Mesenchymal stem cell (in vitro differentiated cells and primary cell): Measurements from ENCODE around the gene CYSLTR2.

ENCODE experiments used
- DNase-seq: peaks from one replicate; pipeline ENCODE4 v3.0.0-alpha.2; 2013
- H2AFZ ChIP-seq: one replicate; pipeline ENCODE4 v1.6.1; 2013; ENCODE audit warnings: low read depth, mild to moderate bottlenecking, control low read depth, inconsistent platforms, low read length, moderate library complexity
- H2AK5ac ChIP-seq: 2 replicates; pipeline ENCODE4 v1.6.1; 2013; ENCODE audit warnings: low read length, moderate library complexity, mild to moderate bottlenecking, inconsistent platforms; ENCODE audit not compliant: severe bottlenecking
- H2BK120ac ChIP-seq: one replicate; pipeline ENCODE4 v1.6.1; 2013; ENCODE audit warnings: low read depth, mild to moderate bottlenecking, inconsistent platforms, low read length, moderate library complexity
- H2BK12ac ChIP-seq, 2 experiments: one replicate each; pipeline ENCODE4 v1.6.1; 2013; ENCODE audit warnings: inconsistent platforms in 2 of 2, low read length in 2 of 2, mild to moderate bottlenecking in 2 of 2, moderate library complexity in 2 of 2, control low read depth in 1 of 2
- H2BK15ac ChIP-seq: one replicate; pipeline ENCODE4 v1.6.1; 2013; ENCODE audit warnings: mild to moderate bottlenecking, low read depth, inconsistent platforms; ENCODE audit not compliant: poor library complexity, severe bottlenecking
- H2BK5ac ChIP-seq: 2 replicates; pipeline ENCODE4 v1.6.1; 2013; ENCODE audit warnings: low read depth, mild to moderate bottlenecking, low read length, control low read depth, inconsistent platforms; ENCODE audit not compliant: poor library complexity, severe bottlenecking
- H3K14ac ChIP-seq, 2 experiments: one replicate each; pipeline ENCODE4 v1.6.1; 2013; ENCODE audit warnings: inconsistent platforms in 2 of 2, low read length in 2 of 2, control low read depth in 1 of 2, mild to moderate bottlenecking in 1 of 2, moderate library complexity in 1 of 2
- H3K18ac ChIP-seq, 2 experiments: one replicate each; pipeline ENCODE4 v1.6.1; 2013; ENCODE audit warnings: inconsistent platforms in 2 of 2, low read length in 2 of 2, control low read depth in 1 of 2, low read depth in 1 of 2, mild to moderate bottlenecking in 1 of 2
- H3K23ac ChIP-seq, 2 experiments: one replicate each; pipeline ENCODE4 v1.6.1; 2013; ENCODE audit warnings: inconsistent platforms in 2 of 2, low read length in 2 of 2, mild to moderate bottlenecking in 2 of 2, moderate library complexity in 2 of 2, control low read depth in 1 of 2
- H3K27ac ChIP-seq: 2 replicates; pipeline ENCODE4 v1.5.1; 2013; ENCODE audit warnings: mild to moderate bottlenecking, moderate library complexity, low read length, control low read depth, inconsistent platforms; ENCODE audit not compliant: poor library complexity, severe bottlenecking
- H3K27me3 ChIP-seq, 2 experiments: 2 replicates each; pipeline versions ENCODE4 v1.6.1 to v1.7.0; 2013; ENCODE audit warnings: low read length in 2 of 2, mild to moderate bottlenecking in 2 of 2, moderate library complexity in 2 of 2, control low read depth in 1 of 2, inconsistent platforms in 1 of 2; ENCODE audit not compliant: control insufficient read depth in 1 of 2, insufficient read depth in 1 of 2
- H3K36me3 ChIP-seq, 2 experiments: 2 replicates each; pipeline versions ENCODE4 v1.6.1 to v1.7.0; 2013; ENCODE audit warnings: low read length in 2 of 2, control low read depth in 1 of 2, inconsistent platforms in 1 of 2, low read depth in 1 of 2, mild to moderate bottlenecking in 1 of 2; ENCODE audit not compliant: insufficient read depth in 2 of 2, control insufficient read depth in 1 of 2
- H3K4ac ChIP-seq, 2 experiments: one replicate each; pipeline ENCODE4 v1.6.1; 2013; ENCODE audit warnings: inconsistent platforms in 2 of 2, low read length in 2 of 2, mild to moderate bottlenecking in 2 of 2, moderate library complexity in 2 of 2, control low read depth in 1 of 2, low read depth in 1 of 2
- H3K4me1 ChIP-seq: 2 replicates; pipeline ENCODE4 v1.6.1; 2013; ENCODE audit warnings: low read depth, low read length, control low read depth; ENCODE audit not compliant: control insufficient read depth, insufficient read depth
- H3K4me2 ChIP-seq: 2 replicates; pipeline ENCODE4 v1.6.1; 2013; ENCODE audit warnings: low read length, mild to moderate bottlenecking, inconsistent platforms; ENCODE audit not compliant: poor library complexity, severe bottlenecking
- H3K4me3 ChIP-seq, 2 experiments: 2 replicates each; pipeline versions ENCODE4 v1.5.1 to v1.7.0; 2013; ENCODE audit warnings: low read length in 2 of 2, mild to moderate bottlenecking in 2 of 2, control low read depth in 1 of 2, low read depth in 1 of 2; ENCODE audit not compliant: insufficient read depth in 1 of 2
- H3K79me1 ChIP-seq: replicated peaks from 2 replicates; pipeline ENCODE4 v1.6.1; 2013; ENCODE audit warnings: mild to moderate bottlenecking, control low read depth, low read length, inconsistent platforms; ENCODE audit not compliant: poor library complexity, severe bottlenecking
- H3K9ac ChIP-seq: 2 replicates; pipeline ENCODE4 v1.7.0; 2013; ENCODE audit warnings: mild to moderate bottlenecking, low read length, moderate library complexity
- H3K9me3 ChIP-seq: 2 replicates; pipeline ENCODE4 v1.7.0; 2013; ENCODE audit warnings: mild to moderate bottlenecking, low read length; ENCODE audit not compliant: control insufficient read depth
- H4K8ac ChIP-seq: one replicate; pipeline ENCODE4 v1.6.1; 2013; ENCODE audit warnings: inconsistent platforms, mild to moderate bottlenecking, low read length, moderate library complexity
- H4K91ac ChIP-seq: one replicate; pipeline ENCODE4 v1.6.1; 2013; ENCODE audit warnings: mild to moderate bottlenecking, low read length, inconsistent platforms
- WGBS: methylation state at CpG from one replicate; pipeline ENCODE4 v1.1.7; 2013; ENCODE audit warnings: mixed read lengths; 5-methylcytosine and 5-hydroxymethylcytosine counted together

The CYSLTR2 gene

GRCh38 chr13:48636550-48636949, 17.2 kb upstream of the CYSLTR2 start:
- Histone ChIP-seq H3K9ac (no peak overlapping the region), H3K9me3 (peaks cover 12% of the 10 kb centered on the region), H3K4me1 (no peaks in the 10 kb centered on the region), H4K91ac (no peak overlapping the region), H3K79me1 (no peaks in the 10 kb centered on the region), H3K27me3 (peaks cover 3 to 9% of the 10 kb centered on the region in 2 experiments), H4K8ac (no peak overlapping the region), H3K23ac (no peak overlapping the region), H3K4me2 (no peak overlapping the region), H2BK15ac (no peak overlapping the region), H2AFZ (no peak overlapping the region), H3K18ac (no peak overlapping the region), H2BK120ac (no peak overlapping the region), H3K36me3 (no peaks in the 10 kb centered on the region), H3K14ac (no peak overlapping the region), H3K4ac (no peak overlapping the region), H2AK5ac (no peak overlapping the region), H3K4me3 (no peak overlapping the region), H2BK5ac (no peak overlapping the region), H2BK12ac (no peak overlapping the region), H3K27ac (peak overlapping the region; percentile 33)
- DNase-seq, result peak; percentile 83

GRCh38 chr13:48637601-48638000, 16.1 kb upstream of the CYSLTR2 start:
- H3K18ac ChIP-seq, result no peak overlapping the region
- H3K23ac ChIP-seq, result no peak overlapping the region
- no peaks in the 10 kb centered on the region for H3K4me1 ChIP-seq
- H3K4me2 ChIP-seq, result no peak overlapping the region
- H2BK15ac ChIP-seq, result no peak overlapping the region
- no peak overlapping the region for H3K14ac ChIP-seq
- H2AK5ac ChIP-seq, result peak overlapping the region; percentile 90
- H4K8ac ChIP-seq, result no peak overlapping the region
- H2BK120ac ChIP-seq, result no peak overlapping the region
- no peaks in the 10 kb centered on the region for H3K36me3 ChIP-seq
- H3K9ac ChIP-seq, result no peak overlapping the region
- no peak overlapping the region for H2AFZ ChIP-seq
- DNase-seq, result no peak
- H3K27ac ChIP-seq, result peak overlapping the region; percentile 31
- peak overlapping the region; percentile 18 to 78 for H2BK12ac ChIP-seq
- no peak overlapping the region for H2BK5ac ChIP-seq
- peaks cover 12% of the 10 kb centered on the region for H3K9me3 ChIP-seq
- H3K27me3 ChIP-seq, result peaks cover 3 to 12% of the 10 kb centered on the region in 2 experiments
- no peaks in the 10 kb centered on the region for H3K79me1 ChIP-seq
- H3K4me3 ChIP-seq, result no peak overlapping the region
- 56% methylated on average over 2 of the region's 2 CpGs for WGBS
- H4K91ac ChIP-seq, result no peak overlapping the region
- no peak overlapping the region for H3K4ac ChIP-seq

- Histone ChIP-seq H3K4me3 (no peak overlapping the region), H2AK5ac (no peak overlapping the region), H3K4me2 (no peak overlapping the region), H3K27me3 (peaks cover 3 to 27% of the 10 kb centered on the region in 2 experiments), H2BK120ac (no peak overlapping the region), H2BK5ac (no peak overlapping the region), H3K9ac (no peak overlapping the region), H4K8ac (no peak overlapping the region), H2BK15ac (no peak overlapping the region), H3K23ac (no peak overlapping the region), H2AFZ (no peak overlapping the region), H3K36me3 (no peaks in the 10 kb centered on the region), H3K9me3 (peaks cover 12% of the 10 kb centered on the region), H3K79me1 (no peaks in the 10 kb centered on the region), H3K4ac (no peak overlapping the region), H3K14ac (no peak overlapping the region), H3K18ac (no peak overlapping the region), H4K91ac (no peak overlapping the region), H3K4me1 (no peaks in the 10 kb centered on the region), H2BK12ac (no peak overlapping the region), H3K27ac (no peak overlapping the region)
- WGBS, result 89% methylated on average over 7 of the region's 7 CpGs
- DNase-seq, result no peak
Measured at GRCh38 chr13:48640767-48641166, 13.0 kb upstream of the CYSLTR2 start.

GRCh38 chr13:48641404-48641803, 12.3 kb upstream of the CYSLTR2 start:
- no peak overlapping the region for H2BK15ac ChIP-seq
- H2BK5ac ChIP-seq, result no peak overlapping the region
- H3K4ac ChIP-seq, result no peak overlapping the region
- DNase-seq, result no peak
- no peak overlapping the region for H3K4me2 ChIP-seq
- no peak overlapping the region for H3K9ac ChIP-seq
- no peak overlapping the region for H3K18ac ChIP-seq
- H3K79me1 ChIP-seq, result no peaks in the 10 kb centered on the region
- no peaks in the 10 kb centered on the region for H3K4me1 ChIP-seq
- H2BK12ac ChIP-seq, result no peak overlapping the region
- H3K27ac ChIP-seq, result no peak overlapping the region
- no peak overlapping the region for H4K8ac ChIP-seq
- H2BK120ac ChIP-seq, result no peak overlapping the region
- no peak overlapping the region for H3K4me3 ChIP-seq
- H3K14ac ChIP-seq, result no peak overlapping the region
- H2AFZ ChIP-seq, result no peak overlapping the region
- no peak overlapping the region for H4K91ac ChIP-seq
- H3K9me3 ChIP-seq, result peaks cover 9% of the 10 kb centered on the region
- 99% methylated on average over 2 of the region's 2 CpGs for WGBS
- no peak overlapping the region for H3K23ac ChIP-seq
- no peaks in the 10 kb centered on the region for H3K36me3 ChIP-seq
- H3K27me3 ChIP-seq, result peaks cover 3 to 32% of the 10 kb centered on the region in 2 experiments
- H2AK5ac ChIP-seq, result no peak overlapping the region
